CD4-positive, alpha-beta T cell treated with Interferon gamma for 1 hour (primary cell): ENCODE data around the gene ATP8A2.

Experiments used
- DNase-seq: peaks from one replicate; pipeline ENCODE4 v3.0.0-alpha.2; 2020

The ATP8A2 gene

GRCh38 chr13:25384758-25385410, 13.1 kb downstream of the ATP8A2 start:
- DNase-seq: no peak

GRCh38 chr13:25391932-25392331, 20.2 kb downstream of the ATP8A2 start:
- no peak for DNase-seq

- no peak for DNase-seq
These were observed 22.8 kb downstream of the ATP8A2 start for GRCh38 chr13:25394402-25395060.

DNA sequence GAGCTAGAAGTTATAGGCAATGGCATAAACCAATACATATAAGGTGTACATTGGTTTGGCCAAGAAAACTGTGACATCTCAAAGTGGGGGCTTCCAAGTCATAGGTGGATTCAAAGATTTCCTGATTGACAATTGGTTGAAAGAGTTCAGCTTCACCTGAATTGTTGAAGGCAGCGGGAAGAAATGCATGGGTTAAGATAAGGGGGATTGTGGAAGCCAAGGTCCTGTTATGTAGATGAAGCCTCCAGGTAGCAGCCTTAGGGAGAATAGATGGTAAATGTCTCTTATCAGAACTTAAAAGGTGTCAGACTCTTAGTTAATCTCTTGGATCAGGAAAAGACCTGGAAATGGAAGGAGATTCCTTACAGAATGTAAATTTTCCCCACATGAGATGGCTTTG, 26.0 kb downstream of the ATP8A2 start:
- DNase-seq: no peak

DNA sequence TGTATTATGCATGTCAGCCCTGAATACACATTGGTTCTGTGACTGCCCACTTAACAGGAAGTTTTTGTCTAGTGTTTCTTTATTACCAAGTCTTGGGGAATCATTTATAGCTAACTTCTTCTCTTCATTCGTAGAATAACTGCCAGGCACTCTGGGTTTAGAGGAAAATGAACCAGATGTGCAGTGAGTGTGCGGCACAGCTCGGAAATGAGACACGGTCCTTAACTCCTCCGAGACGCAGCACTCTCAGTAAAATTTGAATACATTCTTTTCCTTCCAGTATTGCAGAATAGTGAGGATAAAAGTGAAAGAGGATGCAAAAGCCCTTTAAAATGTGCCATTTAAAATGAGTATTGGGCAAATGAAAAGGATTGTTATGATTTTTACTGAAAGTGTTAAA, 29.2 kb downstream of the ATP8A2 start:
- DNase-seq: no peak

- no peak for DNase-seq
These were observed 30.2 kb downstream of the ATP8A2 start for GRCh38 chr13:25401958-25402357.

DNA sequence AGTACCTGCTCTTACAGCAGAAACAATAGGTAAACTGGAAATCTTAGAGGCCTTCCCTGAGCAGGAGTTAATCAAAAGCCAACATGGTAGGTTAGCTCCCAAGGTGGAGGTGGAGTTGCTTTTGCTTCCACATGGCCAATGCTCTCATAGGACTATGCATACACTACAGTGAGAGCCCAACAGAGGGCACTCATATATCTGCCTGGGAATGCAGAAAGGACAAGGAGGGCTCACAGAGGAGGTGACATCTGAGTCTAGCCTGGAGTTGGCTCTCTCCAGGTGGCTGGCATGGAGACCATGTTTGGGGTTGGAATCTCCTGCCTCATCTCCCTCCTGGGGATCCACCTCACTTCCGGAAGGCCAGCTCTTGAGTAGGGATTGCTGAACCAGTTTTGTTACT, 34.6 kb downstream of the ATP8A2 start:
- DNase-seq: no peak

- no peak for DNase-seq
These were observed 38.2 kb downstream of the ATP8A2 start for GRCh38 chr13:25409938-25410337.

- no peak for DNase-seq
These were observed 43.5 kb downstream of the ATP8A2 start for GRCh38 chr13:25415241-25415640.

DNA sequence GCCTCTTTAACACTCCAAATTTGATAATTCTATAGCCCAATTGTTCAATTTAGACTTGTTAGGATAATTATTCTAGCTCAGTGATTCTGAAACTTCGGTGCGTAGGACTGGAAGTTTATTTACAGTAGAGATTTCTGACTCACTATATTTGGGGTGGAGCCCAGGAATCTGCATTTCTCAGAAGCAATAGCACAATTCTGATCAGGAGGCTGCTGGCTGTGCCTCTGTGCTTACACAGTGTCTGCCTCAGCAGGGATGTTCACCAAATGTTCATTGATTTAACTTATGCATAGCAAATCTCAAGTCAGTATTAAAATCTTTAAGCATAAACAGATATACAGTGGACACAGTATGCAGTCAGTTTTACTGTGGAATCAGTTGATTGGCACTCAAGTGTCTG, 45.8 kb downstream of the ATP8A2 start:
- DNase-seq: no peak

- no peak for DNase-seq
These were observed 48.4 kb downstream of the ATP8A2 start for GRCh38 chr13:25420161-25420560.

DNA sequence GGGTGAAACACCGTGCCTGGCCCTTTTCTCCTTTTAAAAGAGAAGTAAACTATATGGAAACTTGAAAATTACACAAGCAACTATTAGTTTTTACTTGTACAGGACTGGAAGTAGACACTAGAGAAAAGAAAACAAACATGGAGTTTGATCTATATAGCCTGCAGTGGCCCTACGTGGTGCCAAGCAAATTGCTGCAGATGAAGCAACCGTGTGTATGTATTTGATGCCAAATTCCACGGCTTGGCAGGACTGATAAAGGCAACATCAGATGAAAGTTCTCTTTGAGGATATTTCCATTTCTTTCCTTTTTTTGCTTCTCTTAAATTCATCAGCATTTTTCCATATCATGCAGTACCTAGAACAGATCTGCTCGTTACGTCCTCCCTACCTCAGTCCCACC, 49.8 kb downstream of the ATP8A2 start:
- DNase-seq: no peak

DNA sequence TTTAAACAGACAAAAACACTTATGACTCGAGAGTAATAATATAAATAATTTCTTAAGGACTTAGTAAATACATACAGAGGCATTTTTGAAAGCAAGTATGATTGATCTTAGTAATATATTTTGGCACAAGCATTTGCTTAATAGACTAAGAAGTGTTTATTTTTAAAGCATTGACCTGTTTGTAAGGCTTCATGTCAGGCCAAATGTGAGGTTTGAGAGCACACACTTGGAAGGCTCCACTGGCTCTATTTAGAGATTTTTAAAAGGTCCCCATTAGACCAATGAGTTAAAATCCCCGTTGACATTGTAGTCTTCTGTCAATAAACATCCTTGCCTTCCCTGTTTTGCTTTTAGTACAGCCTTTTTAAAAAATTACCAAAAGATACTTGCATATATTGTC, 50.4 kb downstream of the ATP8A2 start:
- no peak for DNase-seq

GRCh38 chr13:25423831-25424230, 52.1 kb downstream of the ATP8A2 start:
- DNase-seq: no peak

- DNase-seq: no peak
These were observed 57.7 kb downstream of the ATP8A2 start for GRCh38 chr13:25429466-25429865.

GRCh38 chr13:25432691-25433090, 60.9 kb downstream of the ATP8A2 start:
- no peak for DNase-seq

DNA sequence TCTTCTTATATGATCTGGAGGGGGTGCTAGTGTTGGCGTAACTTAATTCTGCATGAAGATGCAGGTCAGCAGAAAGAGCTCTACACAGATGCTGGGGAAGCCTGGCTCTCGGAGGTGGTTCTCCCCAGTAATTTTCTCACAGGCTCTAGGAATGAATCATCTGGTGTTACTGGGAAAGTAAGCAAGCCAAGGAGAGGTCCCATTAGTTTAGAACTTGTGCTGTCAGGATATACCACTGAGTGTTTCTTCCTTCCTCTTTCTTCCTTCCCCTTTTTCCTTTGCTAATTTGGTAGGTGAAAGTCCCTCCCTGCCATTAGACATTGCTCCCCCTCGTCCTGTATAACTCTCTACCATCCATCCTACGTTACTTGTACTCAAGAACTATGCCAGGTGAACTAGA, 68.3 kb downstream of the ATP8A2 start:
- DNase-seq: no peak

- no peak for DNase-seq
These were observed 74.5 kb downstream of the ATP8A2 start for GRCh38 chr13:25446261-25446660.

GRCh38 chr13:25447396-25447795, 75.6 kb downstream of the ATP8A2 start:
- no peak for DNase-seq

DNA sequence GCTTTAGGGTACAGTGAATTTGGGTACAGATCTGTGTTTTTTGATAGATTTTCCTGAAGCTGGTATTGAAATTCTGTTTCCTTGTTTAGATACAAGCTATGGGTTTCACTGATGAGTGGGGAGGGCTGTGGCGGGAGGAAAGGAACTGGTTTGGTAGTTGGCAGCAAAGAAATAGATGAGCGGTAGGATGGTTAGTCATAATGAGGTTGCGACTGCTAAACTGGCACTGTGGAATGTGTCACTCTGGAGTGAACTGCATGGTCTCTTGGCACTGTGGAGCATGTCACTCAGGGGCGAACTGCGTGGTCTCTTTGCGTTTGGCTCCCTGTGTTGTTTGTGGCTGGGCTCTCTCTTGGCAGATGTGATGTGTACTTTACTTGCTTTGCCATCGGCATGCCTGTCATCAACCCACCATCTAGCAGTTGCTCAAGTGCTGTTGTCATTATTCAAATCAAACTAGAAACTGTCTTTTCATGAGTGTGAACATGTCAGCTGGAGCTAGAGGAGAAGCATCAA, 82.1 kb downstream of the ATP8A2 start:
- DNase-seq: no peak

GRCh38 chr13:25455146-25455545, 83.4 kb downstream of the ATP8A2 start:
- DNase-seq: no peak

DNA sequence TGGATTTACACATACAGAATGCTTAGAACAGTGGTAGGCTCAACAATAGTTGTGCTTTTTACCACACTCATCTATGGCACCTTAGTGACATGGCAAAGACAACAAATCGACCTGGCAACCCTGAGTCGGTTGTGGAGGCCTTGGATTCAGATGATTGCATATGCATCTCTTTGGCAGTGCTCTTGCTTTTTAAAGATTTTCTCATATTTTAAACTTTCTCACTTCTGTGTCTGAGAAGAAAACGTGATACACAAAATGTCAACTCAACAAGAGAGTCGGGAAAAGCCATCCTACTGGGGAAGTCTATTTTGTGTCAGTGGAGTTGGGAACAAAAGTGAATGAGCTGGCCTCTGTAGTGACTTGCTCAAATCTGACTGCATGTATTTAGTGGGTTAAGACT, 85.8 kb downstream of the ATP8A2 start:
- DNase-seq: no peak

GRCh38 chr13:25462301-25463125, 90.7 kb downstream of the ATP8A2 start:
- no peak for DNase-seq

DNA sequence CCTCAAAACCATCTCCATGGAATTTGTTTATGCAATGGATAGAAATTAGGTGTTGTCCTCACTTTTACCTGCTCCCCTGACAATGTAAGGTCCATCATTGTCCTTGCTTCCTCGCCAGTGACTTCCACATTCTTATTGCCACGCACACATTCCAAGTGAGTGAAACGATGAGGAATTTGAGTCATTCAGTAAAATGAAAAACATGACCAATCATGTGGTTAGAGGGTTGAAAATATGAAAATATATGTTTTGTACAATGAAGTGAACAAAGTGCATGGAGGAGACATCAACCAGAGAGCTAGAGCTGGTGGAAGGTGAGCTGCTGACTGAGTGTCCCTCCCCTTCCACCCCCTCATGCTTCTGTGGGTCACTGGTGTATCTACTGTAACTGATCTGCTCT, 91.7 kb downstream of the ATP8A2 start:
- no peak for DNase-seq
